GM18499 (cell line): ENCODE data around the gene TEAD4.

ENCODE experiments used
- ATAC-seq: cut with Tn5 transposase; IDR thresholded peaks from one replicate; pipeline ENCODE4 v1.9.1; 2021; ENCODE audit warnings: moderate number of reproducible peaks; ENCODE audit not compliant: insufficient read depth, unreplicated experiment

TEAD4 gene

GRCh38 chr12:2997989-2998670, 38.9 kb downstream of the TEAD4 start:
- ATAC-seq = no peak

GRCh38 chr12:2998789-2999264, 39.6 kb downstream of the TEAD4 start:
- ATAC-seq = no peak

GRCh38 chr12:2999265-2999841, 40.2 kb downstream of the TEAD4 start:
- ATAC-seq = no peak

- ATAC-seq = no peak
Measured at GRCh38 chr12:3000548-3001275, 41.5 kb downstream of the TEAD4 start.

- ATAC-seq = no peak
Measured at GRCh38 chr12:3002646-3003045, 43.4 kb downstream of the TEAD4 start.

- ATAC-seq = no peak
Measured at GRCh38 chr12:3003357-3003992, 44.3 kb downstream of the TEAD4 start.

- ATAC-seq = no peak
Measured at GRCh38 chr12:3004655-3005565, 45.7 kb downstream of the TEAD4 start.

GRCh38 chr12:3005736-3006135, 46.5 kb downstream of the TEAD4 start:
- no peak for ATAC-seq

GRCh38 chr12:3009780-3010179, 50.6 kb downstream of the TEAD4 start:
- ATAC-seq = no peak

- no peak for ATAC-seq
Measured at GRCh38 chr12:3010214-3010930, 51.2 kb downstream of the TEAD4 start.

GRCh38 chr12:3012786-3013185, 53.6 kb downstream of the TEAD4 start:
- no peak for ATAC-seq

GRCh38 chr12:3014641-3015040, 55.4 kb downstream of the TEAD4 start:
- no peak for ATAC-seq

- ATAC-seq = no peak
Measured at GRCh38 chr12:3015356-3015755, 56.2 kb downstream of the TEAD4 start.

GRCh38 chr12:3016191-3016590, 57.0 kb downstream of the TEAD4 start:
- no peak for ATAC-seq

- no peak for ATAC-seq
Measured at GRCh38 chr12:3017281-3017680, 58.1 kb downstream of the TEAD4 start.

- ATAC-seq = no peak
Measured at GRCh38 chr12:3018284-3019004, 59.2 kb downstream of the TEAD4 start.

GRCh38 chr12:3019005-3019680, 59.9 kb downstream of the TEAD4 start:
- ATAC-seq = no peak

GRCh38 chr12:3020399-3020798, 61.2 kb downstream of the TEAD4 start:
- ATAC-seq = no peak
